Raji (cell line): ENCODE results near the gene DDX43.

Experiments used
- POLR2A ChIP-seq: IDR thresholded peaks from 2 replicates; pipeline ENCODE4 v1.6.1; 2011; ENCODE audit warnings: low read depth, low read length, control low read depth; ENCODE audit not compliant: insufficient read depth

DDX43 gene

GRCh38 chr6:73394577-73395354 lies at the start of gene DDX43:
TSS of gene DDX43 (plus strand) at chr6:73394828. CDS start at chr6:73394906, 78 bp downstream.
- no peak for TF ChIP-seq POLR2A

GRCh38 chr6:73348550-73349204 lies 46.0 kb upstream of the DDX43 start:
- TF ChIP-seq POLR2A: no peak

DNA sequence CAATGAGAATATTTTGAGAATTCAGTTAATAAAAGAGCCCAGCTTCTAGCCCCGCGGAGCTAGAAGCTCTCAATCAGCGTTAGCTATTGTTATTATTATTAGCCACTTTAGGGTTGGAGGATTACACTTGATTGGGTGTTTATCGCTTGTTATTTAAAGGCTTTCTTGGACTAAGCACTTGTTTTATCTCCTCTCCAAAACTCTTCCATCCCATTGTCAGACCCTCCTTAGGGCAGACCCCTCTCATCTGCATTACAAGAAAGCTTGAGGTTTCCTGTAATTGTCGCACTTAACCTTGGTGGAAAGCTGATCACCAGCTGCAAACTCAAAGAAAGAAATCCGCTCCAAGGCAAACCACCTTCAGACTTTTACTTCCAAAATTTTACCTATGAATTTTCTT lies 45.3 kb upstream of the DDX43 start:
- no peak for TF ChIP-seq POLR2A

GRCh38 chr6:73353636-73354593 lies 40.7 kb upstream of the DDX43 start, which contains the start of gene DPPA5:
TSS of gene DPPA5 (minus strand) at chr6:73354276. CDS start at chr6:73354225, 51 bp downstream.
- no peak for TF ChIP-seq POLR2A

- no peak for TF ChIP-seq POLR2A
Measured at GRCh38 chr6:73362358-73362757, 32.3 kb upstream of the DDX43 start, which contains the start of gene KHDC3L. TSS of gene KHDC3L (plus strand) at chr6:73362658. CDS start at chr6:73362730, 72 bp downstream.

- TF ChIP-seq POLR2A: no peak
Measured at GRCh38 chr6:73362869-73363536, 31.6 kb upstream of the DDX43 start.

GRCh38 chr6:73363537-73363875 lies 31.1 kb upstream of the DDX43 start:
- TF ChIP-seq POLR2A: no peak

GRCh38 chr6:73364121-73364520 lies 30.5 kb upstream of the DDX43 start:
- TF ChIP-seq POLR2A: no peak

DNA sequence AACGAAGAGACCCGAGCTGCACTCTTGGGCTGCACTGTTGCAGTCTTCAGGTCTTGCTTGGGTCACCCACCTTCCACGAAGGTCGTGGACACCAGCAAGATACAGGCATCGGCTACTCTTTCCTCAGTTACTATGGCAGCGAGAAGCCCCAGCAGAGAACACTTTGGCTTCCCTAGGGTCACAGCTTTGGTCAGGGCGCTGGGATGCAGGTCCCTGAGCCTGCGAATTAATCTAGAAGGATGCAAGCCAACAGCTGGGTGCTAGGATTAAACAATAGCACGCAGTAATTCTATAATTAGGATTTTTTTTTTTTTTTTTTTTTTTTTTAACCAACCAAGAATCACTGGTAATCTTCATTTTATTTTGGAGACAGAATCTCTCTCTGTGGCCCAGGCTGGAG lies 30.1 kb upstream of the DDX43 start:
- no peak for TF ChIP-seq POLR2A

DNA sequence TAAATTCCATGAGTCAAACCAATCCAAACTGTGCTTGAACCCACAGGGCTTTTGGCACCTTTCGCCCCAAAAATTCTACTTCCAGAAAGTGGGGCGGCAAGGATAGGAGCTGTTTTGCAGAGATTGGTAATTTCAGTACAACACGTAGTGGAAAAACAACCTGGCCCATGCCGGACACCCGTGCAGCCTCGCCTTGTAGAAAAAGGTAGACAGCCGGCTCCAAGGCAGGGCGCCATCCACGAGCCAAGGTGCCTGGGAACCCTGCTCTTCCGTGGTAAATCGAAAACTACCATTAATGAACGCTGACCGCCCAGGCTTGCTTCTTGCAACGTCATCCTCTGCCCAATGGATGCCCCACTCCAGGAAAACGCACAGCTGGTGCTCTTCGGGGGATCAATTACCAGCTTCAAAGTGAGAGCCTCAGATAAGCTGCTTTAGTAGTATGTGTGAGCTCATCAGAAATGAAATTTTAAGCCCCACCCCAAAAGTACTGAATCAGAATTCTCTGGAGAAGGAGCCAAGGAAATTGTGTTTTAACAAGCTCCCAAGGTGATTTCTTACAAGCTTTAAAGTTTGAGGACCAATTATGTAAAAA lies 26.8 kb upstream of the DDX43 start:
- TF ChIP-seq POLR2A: no peak

DNA sequence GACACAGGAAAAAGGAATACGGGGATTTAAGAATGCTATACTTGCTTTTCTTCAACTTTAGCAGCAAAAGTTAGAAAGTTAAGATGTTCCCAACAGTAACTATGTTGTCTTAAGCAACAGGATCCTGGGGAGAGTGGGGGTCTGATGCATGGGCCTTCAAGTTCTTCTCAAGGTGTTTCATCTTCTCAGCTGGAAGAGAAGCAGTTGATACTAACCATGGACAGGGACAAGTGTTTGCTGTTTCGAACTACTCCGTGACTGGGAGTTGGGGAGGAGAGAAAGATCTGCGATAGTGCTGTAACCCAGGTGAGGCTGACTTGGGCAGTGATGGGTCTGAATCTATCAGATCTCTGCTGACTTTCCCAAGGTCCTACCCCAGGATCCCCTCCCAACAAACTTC lies 26.0 kb upstream of the DDX43 start:
- TF ChIP-seq POLR2A: no peak

- TF ChIP-seq POLR2A: no peak
Measured at GRCh38 chr6:73369157-73369556, 25.5 kb upstream of the DDX43 start.

GRCh38 chr6:73369563-73369962 lies 25.1 kb upstream of the DDX43 start, which contains the start of gene OOEP:
TSS of gene OOEP (minus strand) at chr6:73369897. CDS start at chr6:73369792, 105 bp downstream.
- TF ChIP-seq POLR2A: no peak

DNA sequence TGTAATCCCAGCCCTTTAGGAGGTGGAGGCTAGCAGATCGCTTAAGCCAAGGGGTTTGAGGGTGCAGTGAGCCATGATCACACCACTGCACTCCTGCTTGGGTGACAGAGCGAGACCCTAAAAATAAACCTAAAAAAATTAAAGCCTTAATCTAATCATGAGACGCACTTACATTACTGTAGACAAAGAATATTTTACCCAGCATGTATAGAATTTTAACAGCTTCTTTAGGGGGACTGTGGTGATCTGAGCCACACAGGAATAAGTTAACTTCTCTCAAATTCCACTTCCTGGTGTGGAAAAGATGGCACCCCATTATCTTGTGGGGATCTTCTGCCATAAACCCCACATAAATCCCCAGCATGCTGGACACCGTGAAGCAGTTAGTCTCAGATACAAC lies 22.6 kb upstream of the DDX43 start:
- TF ChIP-seq POLR2A: no peak
